Panc1 (cell line): ENCODE data around the gene DTNB.

ENCODE experiments used
- REST ChIP-seq, 2 experiments: IDR thresholded peaks; 2 replicates each; pipeline ENCODE4 v1.6.1; 2011 to 2012; ENCODE audit warnings: low read depth in 2 of 2, control low read depth in 1 of 2, low read length in 1 of 2, mild to moderate bottlenecking in 1 of 2, moderate library complexity in 1 of 2; ENCODE audit not compliant: insufficient read depth in 1 of 2
- SIN3A ChIP-seq: IDR thresholded peaks from 2 replicates; pipeline ENCODE4 v1.6.1; 2012; ENCODE audit warnings: low read depth, mild to moderate bottlenecking, low read length, moderate library complexity, borderline replicate concordance; ENCODE audit not compliant: insufficient read depth

DNA sequence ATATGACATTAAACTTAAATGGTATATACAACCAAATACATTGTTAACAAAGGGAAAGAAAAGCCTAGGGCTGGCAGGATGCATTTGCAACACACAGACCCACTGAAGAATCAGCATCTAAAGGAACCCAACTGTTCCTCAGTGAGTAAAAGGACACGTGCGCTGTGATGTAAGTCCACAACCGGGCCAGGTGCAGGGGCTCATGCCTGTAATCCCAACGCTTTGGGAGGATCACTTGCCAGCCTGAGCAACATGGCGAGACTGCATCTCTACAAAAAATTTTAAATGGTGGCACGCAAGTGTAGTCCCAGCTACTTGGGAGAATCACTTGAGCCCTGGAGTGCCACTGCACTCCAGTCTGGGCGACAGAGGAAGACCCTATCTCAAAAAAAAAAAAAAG is 3.9 kb downstream of the DTNB start:
- TF ChIP-seq SIN3A (no peak), REST (IDR thresholded peaks at IDR 0.05; ENCODE audit: insufficient read depth in 1 of 2, low read depth in 2 of 2, low read length in 1 of 2) (no peak)
